Uterus (tissue), 2 donors: ENCODE measurements around the gene SURF2.

Source experiments
- CTCF ChIP-seq, 4 experiments: fragments of 200-600 bp in 2 of 4; fragments of 450-650 bp in 2 of 4; sonication (generic) in 2 of 4; IDR thresholded peaks; one replicate each; pipeline ENCODE4 v1.5.1; 2016 to 2019; ENCODE audit warnings: antibody characterized with exemption in 4 of 4, mild to moderate bottlenecking in 2 of 4, moderate library complexity in 1 of 4
- POLR2A ChIP-seq, 2 donors: fragments of 450-650 bp; IDR thresholded peaks; one replicate each; pipeline ENCODE4 v1.6.1; 2016; ENCODE audit warnings: antibody characterized with exemption in 2 of 2, mild to moderate bottlenecking in 1 of 2, moderate library complexity in 1 of 2

- TF ChIP-seq CTCF (IDR thresholded peaks at IDR 0.05) = no peak
- TF ChIP-seq POLR2A (IDR thresholded peaks at IDR 0.05) = no peak
These were observed 30.0 kb downstream of the SURF2 start for GRCh38 chr9:133386338-133386737.
